ENCODE results near the gene CEBPE.

CEBPE gene

DNA sequence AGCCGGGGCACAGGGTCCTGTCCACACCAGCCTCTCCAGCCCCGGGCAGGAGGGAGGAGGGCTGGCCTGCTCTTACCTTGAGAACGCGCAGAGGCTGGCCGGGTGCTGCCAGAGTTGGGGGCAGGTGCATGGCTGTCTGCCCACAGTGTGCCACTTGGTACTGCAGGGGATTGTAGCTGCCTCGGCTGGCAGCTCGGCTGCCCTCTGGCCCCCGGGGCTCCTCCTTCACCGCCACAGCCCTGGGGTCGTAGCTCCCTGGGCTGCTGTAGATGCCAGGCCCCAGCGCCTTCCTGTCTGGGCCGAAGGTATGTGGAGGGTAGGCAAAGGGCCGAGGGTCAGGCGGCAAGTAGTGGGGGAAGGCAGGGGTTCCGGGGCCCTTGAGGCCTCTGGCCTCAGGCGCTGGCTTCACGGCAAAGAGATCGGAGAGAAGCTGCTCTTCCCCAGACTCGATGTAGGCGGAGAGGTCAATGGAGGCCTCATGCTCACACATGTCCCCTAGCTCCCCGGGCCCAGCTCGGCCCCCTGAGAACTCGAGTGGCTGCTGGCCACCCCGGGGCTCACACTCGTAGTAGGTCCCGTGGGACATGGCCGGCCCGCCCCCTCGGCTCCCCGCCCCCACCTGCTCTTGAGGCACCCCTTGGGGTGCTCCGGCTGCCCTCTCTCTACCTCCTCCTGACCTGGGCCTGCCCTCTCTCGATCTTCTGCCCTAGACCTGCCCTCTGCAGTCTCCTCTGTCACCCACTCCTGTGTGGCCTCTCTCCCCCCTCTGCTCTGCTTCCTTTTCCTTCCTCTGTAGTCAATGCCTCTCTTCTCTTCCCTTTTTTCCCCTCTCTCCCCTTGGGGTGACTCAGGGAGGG lies at the start of gene CEBPE:
TSS of gene CEBPE (minus strand) at position 750 of the 857 bp plus-strand sequence. CDS start at position 586, 164 bp downstream.
- no peak for DNase-seq

DNA sequence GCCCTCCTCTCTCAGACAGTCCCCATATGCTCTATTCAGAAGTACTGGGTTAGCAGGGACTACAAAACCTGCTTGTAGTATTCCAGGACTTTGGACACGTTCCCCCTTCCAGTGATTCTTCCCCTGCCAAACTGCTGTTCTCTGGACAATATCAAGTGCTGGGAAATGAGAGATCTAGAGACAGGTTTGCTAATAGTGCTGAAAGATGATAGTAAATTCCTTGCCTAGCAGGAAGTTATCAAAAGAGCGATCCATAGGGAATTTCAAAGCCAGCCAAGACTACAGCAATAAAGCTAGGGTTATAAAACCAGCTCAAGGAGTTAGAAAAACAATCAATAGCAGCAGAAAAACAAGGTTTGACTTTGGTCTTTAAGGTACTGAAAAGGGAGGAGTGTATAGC lies 49.2 kb upstream of the CEBPE start:
- DNase-seq, result no peak

DNA sequence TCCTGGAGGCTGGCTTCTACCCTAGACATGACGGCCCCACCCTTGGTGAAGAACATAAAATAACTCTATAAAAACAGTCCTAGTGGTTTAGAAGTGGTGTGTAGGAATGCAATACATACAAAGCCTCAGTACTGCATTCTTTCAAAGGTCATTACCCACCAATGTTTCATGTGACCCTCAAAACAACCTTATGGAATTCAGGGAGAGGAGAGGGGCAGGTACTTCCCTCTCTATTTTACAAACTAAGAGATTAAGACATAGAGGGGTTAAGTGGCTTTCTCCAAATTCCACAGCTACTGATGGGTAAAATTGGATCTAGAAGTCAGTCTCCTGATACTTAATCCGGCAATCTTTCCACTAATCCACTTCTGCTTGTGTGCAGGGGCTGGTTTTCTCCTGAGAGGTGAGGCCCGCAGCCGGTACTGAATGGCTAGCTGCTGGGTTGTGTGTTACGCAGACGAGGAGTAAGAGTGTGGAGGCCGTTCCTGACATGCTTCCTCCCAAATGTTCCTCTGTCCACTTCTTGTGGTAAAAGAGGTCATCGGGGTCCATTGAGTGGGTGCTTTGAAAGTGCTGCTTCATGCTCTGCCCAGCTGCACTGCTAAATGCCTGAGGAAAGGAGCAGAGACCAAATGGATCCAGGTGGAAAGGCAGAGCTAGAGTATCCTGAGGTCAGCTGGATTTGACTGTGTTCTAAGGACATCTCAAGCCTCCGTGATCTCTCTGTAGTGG lies 48.2 kb upstream of the CEBPE start:
- no peak for DNase-seq

DNA sequence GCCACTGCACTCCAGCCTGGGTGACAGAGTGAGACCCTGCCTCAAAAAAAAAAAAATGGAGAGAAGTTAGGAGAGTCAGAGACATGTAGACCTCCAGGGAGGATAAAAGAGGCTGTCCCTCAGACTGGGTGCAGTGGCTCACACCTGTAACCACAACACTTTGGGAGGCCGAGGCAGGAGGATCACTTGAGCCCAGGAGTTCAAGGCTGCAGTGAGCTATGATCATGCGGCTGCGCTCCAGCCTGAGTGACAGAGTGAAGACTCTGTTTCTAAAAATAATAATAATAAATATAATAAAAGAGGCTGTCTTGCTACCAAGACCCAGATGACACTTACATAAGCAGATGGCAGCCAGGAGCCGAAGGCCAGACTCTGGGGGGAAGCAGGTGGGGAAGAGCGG lies 45.9 kb upstream of the CEBPE start:
- no peak for DNase-seq

DNA sequence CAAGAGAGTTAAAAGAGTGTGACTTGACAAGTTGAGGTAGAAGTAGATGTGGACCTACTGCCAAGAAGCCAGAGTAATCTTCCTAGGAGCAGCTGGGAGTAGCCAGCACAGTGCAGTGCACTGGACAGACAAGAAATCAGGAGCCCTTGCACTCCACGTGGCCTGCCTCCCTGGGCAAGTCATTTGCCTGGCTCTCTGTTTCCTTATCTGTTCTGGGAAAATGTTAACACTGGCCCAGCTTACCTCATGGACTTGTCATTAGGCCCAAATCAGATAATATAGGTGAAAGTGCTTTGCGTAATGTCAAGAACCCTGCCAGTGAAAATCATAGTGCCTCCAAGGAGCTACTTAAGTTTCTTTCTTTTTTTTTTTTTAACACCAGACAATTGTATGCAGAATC lies 45.2 kb upstream of the CEBPE start:
- DNase-seq, result no peak

DNA sequence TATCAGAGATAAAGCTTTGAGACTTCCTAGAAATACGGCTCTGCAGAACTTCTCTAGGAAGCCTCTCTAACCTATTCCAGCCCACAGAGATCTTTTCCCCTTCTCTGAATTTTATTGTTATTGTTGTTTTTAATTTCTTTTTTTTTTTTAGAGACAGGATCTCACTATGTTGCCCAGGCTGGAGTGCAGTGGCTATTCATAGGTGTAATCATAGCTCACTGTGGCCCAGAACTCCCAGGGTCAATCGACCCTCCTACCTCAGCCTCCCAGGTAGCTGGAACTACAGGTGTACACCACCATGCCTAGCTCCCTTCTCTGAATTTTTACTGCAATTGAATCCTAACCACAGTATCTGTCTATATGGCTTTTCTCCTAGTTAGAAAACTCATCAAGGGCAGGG lies 44.8 kb upstream of the CEBPE start:
- DNase-seq, result no peak

DNA sequence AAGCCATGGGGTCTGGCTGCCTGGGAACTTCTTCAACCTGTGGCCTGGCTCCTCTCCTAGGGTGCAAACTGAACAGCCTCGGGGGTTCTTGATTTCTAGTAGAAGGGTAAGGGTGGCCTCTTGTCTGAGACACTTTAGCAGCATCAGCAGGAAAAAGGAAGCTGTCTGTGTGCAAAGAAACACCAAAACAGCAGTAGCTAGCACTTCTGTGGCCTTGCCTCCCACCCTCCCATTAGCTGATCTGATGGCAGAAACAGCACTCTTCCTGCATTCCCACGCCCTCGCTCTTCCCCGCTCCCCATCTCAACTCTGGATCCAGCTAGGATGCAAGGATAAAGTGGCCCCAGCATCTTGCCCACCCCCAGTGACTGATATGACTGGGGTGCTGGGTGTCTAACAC lies 43.7 kb upstream of the CEBPE start:
- no peak for DNase-seq

DNA sequence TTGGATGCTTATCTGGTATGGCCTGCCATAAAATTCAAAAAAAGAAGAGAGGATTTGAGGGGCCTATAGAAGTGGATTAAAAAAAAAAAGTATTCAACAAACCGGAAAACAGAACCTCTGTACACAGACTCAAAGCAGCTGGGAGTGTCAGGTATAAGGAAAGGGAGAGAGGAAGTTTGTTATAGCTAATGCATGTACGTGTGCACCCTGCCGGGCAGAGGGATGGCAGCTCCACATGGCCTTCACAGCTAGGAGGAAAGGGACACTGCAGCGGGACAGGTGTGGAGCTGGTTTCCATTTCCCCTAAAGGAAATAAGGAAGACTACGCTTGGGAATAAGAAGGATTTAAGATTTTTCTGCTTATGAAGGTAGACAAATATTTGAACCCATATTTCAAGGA lies 43.0 kb upstream of the CEBPE start:
- no peak for DNase-seq

DNA sequence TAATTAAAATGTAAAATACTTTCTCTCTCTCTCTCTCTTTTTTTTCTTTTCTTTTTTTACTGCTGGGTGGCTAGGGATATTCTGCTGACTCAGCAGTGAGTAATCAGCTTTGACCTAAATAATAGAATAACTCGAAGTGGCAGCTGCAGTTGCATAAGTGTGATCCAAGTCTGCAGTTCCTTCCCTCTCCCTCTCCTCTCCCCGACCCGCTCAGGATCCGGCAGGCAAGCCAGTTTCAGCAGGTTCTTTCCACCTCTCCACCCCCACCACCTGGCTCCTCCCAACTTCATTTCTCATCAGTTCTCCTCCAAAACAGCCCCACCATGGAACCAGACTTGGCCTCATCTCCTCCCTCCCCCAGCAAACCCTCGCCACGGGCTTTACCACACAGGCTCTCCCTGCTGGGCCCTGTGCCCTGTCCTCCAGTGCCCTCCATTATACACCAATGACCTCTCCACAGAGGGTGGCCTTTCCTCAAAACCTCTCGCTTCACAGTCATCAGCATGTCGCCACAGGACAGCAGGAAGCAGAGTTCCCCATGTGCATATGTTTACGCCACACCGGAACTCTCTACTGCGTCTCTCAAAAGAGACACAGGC lies 42.0 kb upstream of the CEBPE start:
- no peak for DNase-seq

DNA sequence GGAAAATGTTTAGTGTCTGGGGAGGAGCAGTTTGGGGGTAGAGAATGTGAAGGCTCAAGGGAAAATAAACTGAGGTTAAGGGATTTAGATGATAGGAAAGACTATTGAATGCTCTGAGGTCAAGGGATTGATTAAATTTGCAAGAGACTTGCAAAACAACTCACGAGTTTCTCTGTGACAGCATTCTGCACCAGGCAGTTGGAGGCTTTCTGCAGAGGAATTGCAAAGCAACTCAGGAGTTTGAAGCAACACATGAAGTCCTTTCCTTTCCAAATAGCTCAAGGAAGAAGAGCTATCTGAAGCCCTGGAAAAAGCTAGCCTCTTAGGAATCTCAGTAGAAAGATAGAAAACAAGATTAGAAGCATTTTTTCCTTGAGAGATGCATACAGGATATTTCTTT lies 40.5 kb upstream of the CEBPE start:
- no peak for DNase-seq

DNA sequence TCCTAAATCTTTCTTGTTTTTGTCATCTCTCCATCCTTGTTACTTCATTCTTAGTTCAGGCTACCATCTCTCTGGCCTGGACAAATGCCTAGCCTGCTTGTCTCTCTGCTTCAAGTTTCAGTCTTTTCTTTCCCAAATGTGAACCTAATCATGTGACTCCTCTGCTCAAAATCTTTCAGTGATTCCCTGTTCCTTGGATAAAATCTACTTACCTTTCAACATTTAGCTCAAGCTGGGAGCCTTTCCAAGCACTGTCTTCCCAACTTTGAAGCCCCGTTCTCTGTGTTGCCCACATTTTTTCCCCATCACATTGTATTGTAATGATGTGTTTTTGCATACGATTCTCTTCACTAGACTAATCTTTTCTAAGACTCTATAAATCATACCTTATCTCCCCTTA lies 39.7 kb upstream of the CEBPE start:
- DNase-seq, result no peak

DNA sequence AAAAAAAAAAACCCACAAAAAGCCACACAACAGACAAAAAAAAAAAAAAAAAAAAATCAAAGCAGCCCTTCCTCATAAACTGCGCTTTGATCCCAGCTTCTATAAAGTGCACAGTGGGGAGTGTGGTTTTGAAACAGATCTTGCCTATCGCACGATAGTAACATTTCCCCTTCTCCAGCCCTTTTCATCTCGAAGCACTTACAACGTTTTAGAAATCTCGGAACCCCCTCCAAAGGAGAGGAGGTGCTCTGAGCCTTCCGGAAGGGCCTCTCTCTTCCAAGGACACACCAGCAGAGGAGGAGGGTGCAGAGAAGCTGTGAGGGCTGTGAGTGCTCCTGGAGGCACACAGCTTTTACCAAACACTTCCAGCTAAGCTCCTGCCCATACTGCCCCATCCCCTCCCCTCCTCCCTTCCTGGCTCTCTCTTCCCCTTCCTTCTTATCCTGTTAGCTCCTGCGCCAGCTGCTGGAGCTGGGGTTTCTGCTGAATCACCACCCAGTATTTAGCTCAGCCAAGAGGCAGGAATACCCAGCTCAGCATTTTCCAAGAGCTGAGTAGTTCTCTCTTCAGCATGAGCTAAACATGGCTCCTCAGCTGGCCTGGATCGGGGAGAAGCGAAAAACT lies 36.0 kb upstream of the CEBPE start:
- DNase-seq, result no peak

DNA sequence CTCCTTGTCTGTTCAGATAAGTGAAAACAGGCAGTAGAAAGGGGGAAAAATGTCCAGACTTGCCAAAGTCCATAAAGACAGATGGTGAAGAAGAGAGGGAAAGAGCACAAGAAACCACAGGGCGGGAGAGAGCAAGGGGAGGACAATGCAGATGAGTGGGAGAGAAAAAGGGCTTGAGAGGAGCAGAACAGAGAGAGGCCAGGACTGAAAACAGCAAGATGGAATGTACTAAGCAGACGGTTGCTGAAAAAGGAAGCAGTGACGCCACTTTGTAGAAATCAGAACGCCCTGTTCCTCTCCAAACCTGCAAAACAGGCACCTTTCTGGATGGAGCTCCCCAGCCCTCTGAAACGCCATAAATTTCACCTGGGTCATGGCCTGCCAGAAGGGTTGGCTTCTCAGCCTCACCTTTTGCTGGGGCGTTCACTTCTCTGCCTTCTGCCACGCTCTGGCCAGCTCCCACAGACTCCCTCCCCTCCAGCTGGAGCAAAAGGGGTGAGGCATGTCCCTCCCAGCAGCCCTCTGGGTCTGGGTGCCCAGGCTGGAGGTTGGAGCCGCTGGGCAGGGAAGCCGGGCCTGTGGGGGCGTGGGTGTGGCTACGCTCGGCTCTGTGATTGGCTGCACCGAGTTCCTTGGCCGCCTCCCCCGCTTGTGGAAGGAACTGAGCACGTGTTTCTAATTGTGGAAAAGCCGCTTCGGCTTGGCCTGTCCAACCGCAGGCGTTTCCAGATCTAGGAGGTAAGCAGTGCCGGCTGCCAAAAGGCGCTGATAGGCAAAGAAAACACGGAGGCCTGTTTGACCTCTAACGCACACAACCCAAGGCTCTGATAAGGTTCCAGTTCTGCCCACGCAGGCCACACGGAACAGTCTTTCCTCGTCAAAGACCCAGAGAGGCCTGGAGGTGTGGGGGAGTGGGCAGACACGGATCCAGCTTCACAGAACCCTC lies 35.1 kb upstream of the CEBPE start:
- no peak for DNase-seq

DNA sequence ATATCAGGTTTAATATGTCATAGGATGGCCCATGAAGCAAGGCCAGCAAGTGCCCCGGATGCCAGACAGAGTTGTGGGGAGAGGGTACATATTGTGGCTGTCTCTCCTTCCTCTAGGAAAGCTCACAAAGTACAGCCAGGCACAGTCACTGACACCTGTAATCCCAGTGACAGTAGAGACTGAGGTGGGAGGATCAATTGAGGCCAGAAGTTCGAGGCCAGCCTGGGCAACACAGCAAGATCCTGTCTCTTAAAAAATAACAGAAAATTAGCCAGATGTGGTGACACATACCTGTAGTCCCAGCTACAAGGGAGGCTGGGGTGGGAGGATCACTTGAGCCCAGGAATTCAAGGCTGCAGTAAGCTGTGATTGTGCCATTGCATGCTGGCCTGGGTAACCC lies 32.3 kb upstream of the CEBPE start:
- no peak for DNase-seq

DNA sequence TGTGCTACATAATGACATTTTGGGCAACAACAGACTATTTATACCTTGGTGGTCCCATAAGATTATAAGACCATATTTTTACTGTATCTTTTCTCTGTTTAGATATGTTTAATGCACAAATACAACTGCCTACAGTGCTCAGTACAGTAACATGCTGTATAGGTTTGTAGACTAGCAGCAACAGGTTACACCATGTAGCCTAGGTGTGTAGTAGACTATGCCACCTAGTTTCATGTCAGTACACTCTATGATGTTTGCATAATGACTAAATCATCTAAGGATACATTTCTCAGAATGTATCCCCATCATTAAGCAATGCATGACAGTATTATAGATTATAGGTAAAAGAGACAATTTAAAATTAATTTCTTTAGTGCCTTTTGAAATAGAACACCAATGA lies 30.7 kb upstream of the CEBPE start:
- DNase-seq, result no peak

DNA sequence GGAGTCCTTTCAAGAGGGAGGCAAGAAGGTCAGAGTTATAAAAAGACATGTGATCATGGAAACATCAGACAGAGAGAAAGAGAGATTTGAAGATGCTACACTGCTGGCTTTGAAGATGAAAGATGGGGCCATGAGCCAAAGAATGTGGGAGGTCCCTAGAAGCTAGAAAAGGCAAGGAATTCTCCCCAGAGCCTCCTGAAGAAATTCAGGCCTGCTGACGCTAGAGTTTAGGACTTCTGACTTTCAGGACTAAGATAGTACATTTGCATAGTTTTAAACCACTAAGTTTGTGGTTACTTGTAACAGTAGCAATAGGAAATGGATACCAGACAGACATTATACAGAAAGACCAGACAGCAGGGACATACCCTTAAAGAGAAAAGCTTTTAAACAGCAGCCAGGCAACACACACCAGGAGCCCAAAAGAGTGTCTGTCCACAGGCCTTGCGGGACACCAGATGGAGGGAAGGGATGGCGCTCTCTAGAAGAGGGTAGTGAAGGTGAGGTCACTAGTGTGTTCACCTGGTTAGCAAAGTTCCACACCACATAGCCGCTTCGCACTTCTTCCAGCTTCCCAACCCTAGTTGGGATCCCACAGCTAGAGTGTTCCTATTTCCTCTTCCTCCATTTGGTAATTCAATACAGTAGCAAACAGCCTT lies 29.7 kb upstream of the CEBPE start:
- no peak for DNase-seq

DNA sequence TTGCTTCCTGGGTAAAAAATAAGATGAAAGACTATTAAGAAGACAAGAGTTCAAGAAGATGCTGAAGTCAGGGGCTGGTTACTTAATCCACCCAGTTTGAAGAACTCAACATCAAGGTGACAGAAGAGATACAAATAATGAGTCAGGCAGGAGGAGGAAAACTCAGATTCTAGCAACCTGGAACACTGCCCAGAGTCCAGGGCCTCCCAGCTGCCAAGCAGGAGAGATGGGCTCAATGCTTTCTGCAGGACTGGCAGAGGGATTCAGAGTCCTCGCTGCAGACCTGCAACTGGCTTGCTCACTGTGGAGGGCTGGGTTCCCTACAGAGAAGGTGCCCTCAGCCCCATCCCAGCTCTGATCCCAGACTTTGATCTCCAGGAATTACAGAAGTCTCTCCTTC lies 28.6 kb upstream of the CEBPE start:
- no peak for DNase-seq

DNA sequence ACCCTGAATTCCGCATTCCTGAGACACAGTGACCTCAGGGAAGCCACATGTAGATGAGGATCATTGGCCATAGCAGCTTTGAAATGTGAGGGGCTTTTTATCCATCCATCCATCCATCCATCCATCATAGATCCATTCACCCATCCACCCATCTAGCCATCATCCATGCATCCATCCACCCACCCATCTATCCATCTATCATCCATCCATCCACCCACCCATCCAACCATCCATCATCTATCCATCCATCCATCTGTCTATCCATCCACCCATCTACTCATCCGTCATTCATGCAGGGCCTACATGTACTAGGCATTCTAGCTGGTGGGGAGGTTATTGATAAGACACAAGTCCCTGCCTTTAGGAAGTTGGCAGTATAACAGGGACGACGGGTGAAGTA lies 27.9 kb upstream of the CEBPE start:
- DNase-seq, result no peak

DNA sequence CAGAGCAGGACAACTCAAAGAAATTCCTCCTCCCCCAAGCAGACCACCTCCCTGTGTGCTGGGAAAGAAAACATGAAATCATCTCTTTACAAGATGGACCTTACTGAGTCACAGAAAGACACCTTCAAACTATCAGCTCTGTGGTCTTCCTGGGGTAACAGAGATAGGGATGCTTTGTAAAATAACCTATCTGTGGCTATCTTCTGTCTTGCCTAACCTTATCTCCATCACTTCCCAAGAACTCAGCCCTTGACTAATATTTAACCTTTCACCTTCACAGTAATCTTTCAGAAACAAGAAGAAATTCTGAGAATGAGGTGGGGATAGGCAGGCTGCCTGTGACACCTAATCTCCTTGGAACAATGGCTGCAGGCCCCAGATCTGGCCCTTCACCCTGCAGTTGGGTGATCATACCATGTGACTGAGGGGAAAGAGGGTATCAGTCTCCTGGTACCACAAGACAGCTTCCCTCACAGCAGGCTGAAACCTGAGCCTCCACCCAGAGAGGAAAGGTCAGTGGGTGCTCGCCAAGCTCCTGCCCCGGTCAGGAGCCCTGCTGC lies 27.4 kb upstream of the CEBPE start:
- no peak for DNase-seq

DNA sequence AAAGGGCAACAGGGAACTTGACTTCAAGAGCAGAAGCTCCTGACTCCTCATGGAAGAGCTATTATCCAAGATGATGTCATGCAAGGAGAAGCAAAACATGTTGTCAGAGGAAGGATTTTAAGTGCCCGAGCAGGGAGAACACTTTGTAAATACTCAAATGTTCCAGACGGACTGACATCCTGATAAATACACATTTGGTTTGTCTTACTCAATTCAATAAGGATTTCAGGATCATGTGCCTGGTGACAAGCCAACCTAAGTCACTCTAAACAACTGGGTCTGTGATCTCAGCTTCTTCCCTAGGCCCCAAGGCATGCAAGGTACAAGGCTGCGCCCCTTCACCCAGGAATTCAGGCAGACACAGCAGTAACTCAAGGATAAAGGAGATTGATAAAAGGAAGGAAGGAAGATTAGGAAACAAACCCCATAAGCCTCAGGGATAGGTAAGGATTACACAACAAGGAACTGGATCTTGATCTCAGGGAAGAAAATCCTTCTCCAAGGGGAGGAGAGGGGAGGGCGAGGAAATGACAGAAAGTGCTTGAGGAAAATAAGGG lies 26.8 kb upstream of the CEBPE start:
- DNase-seq, result no peak

DNA sequence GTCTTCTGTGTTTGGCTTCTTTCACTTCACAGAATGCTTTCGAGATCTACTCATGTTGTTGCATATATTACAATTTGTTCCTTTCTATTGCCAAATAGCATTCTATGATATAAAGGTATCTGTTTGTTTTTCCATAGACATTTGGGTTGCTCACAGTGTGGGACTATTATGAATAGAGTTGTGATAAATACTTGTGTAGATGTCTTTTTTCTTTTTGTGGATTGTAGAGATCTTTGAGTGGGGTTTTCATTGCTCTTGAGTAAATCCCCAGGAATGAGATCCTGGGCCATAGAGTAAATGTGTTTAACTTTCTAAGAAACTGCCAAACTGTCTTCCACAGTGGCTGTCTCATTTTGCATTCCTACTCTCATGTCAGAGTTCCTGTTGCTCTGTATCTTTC lies 24.9 kb upstream of the CEBPE start:
- DNase-seq, result no peak
